Measurements from ENCODE around the gene ZPBP2. TPM values are rescaled to one million over a fixed set of nuclear protein-coding genes. Genes with fewer than 3 reads are reported as not detected.

ZPBP2 gene
- total and polyA plus RNA-seq, 2 donors (not counting 1 experiment from before 2014, with no cell fraction given): not detected

GRCh38 chr17:39887078-39887477 is 19.1 kb downstream of the ZPBP2 start:
- Histone ChIP-seq H3K9me3 (ENCODE audit: control insufficient read depth, insufficient read depth, low read depth, low read length) (no peaks in the 10 kb centered on the region), H3K79me2 (ENCODE audit: control insufficient read depth, insufficient read depth, low read length) (no peaks in the 10 kb centered on the region), H3K27ac (ENCODE audit: insufficient read depth, low read length) (no peak overlapping the region), H3K4me2 (ENCODE audit: extremely low read depth, insufficient read depth, low read length) (no peak overlapping the region), H3K27me3 (ENCODE audit: control insufficient read depth, insufficient read depth, low read length) (peaks cover 6% of the 10 kb centered on the region), H2AFZ (ENCODE audit: low read length) (no peak overlapping the region), H3K4me3 (replicated peaks in 1 of 4; ENCODE audit: control extremely low read depth in 1 of 4, insufficient read depth in 1 of 4, low read depth in 3 of 4, low read length in 4 of 4) (no peak overlapping the region), H3K4me1 (ENCODE audit: control insufficient read depth, extremely low read depth, insufficient read depth, low read length) (no peaks in the 10 kb centered on the region), H3K9ac (ENCODE audit: insufficient read depth, low read length) (no peak overlapping the region), H3K36me3 (ENCODE audit: control insufficient read depth, insufficient read depth, low read length) (no peaks in the 10 kb centered on the region), H4K20me1 (ENCODE audit: control insufficient read depth, extremely low read depth, insufficient read depth, low read length) (no peaks in the 10 kb centered on the region)
- TF ChIP-seq EZH2 (IDR thresholded peaks at IDR 0.05; ENCODE audit: low read length, missing control alignments) (no peak), CTCF (conservative IDR thresholded peaks at IDR 0.05 in 1 of 2, IDR thresholded peaks at IDR 0.05 in 1 of 2; ENCODE audit: low read depth in 1 of 2, low read length in 2 of 2) (no peak)
- no peak for DNase-seq (ENCODE audit: low read depth in 2 of 2)

- no peaks in the 10 kb centered on the region for H3K79me2 ChIP-seq (ENCODE audit: control insufficient read depth, insufficient read depth, low read length)
These were observed 21.2 kb downstream of the ZPBP2 start for GRCh38 chr17:39889200-39889599.

GRCh38 chr17:39894681-39895376 is 26.8 kb downstream of the ZPBP2 start:
- H3K4me2 ChIP-seq (ENCODE audit: extremely low read depth, insufficient read depth, low read length): no peak overlapping the region

More at GRCh38 chr17:39889200-39889599, 21.2 kb downstream of the ZPBP2 start:
- no peak for DNase-seq (ENCODE audit: low read depth in 2 of 2)
- H3K27ac ChIP-seq (ENCODE audit: insufficient read depth, low read length): no peak overlapping the region
- H3K9me3 ChIP-seq (ENCODE audit: control insufficient read depth, insufficient read depth, low read depth, low read length): no peaks in the 10 kb centered on the region
- TF ChIP-seq CTCF (conservative IDR thresholded peaks at IDR 0.05 in 1 of 2, IDR thresholded peaks at IDR 0.05 in 1 of 2; ENCODE audit: low read depth in 1 of 2, low read length in 2 of 2): no peak
- TF ChIP-seq EZH2 (IDR thresholded peaks at IDR 0.05; ENCODE audit: low read length, missing control alignments): no peak
- no peak overlapping the region for H3K4me2 ChIP-seq (ENCODE audit: extremely low read depth, insufficient read depth, low read length)
- H4K20me1 ChIP-seq (ENCODE audit: control insufficient read depth, extremely low read depth, insufficient read depth, low read length): no peaks in the 10 kb centered on the region
- no peak overlapping the region for H2AFZ ChIP-seq (ENCODE audit: low read length)
- no peak overlapping the region for H3K4me3 ChIP-seq (replicated peaks in 1 of 4; ENCODE audit: control extremely low read depth in 1 of 4, insufficient read depth in 1 of 4, low read depth in 3 of 4, low read length in 4 of 4)
- H3K36me3 ChIP-seq (ENCODE audit: control insufficient read depth, insufficient read depth, low read length): no peaks in the 10 kb centered on the region
- H3K4me1 ChIP-seq (ENCODE audit: control insufficient read depth, extremely low read depth, insufficient read depth, low read length): no peaks in the 10 kb centered on the region
- H3K27me3 ChIP-seq (ENCODE audit: control insufficient read depth, insufficient read depth, low read length): peaks cover 12% of the 10 kb centered on the region
- H3K9ac ChIP-seq (ENCODE audit: insufficient read depth, low read length): no peak overlapping the region

More at GRCh38 chr17:39894681-39895376, 26.8 kb downstream of the ZPBP2 start:
- H3K9me3 ChIP-seq (ENCODE audit: control insufficient read depth, insufficient read depth, low read depth, low read length): no peaks in the 10 kb centered on the region
- H3K4me3 ChIP-seq (replicated peaks in 1 of 4; ENCODE audit: control extremely low read depth in 1 of 4, insufficient read depth in 1 of 4, low read depth in 3 of 4, low read length in 4 of 4): no peak overlapping the region
- H3K9ac ChIP-seq (ENCODE audit: insufficient read depth, low read length): no peak overlapping the region
- TF ChIP-seq EZH2 (IDR thresholded peaks at IDR 0.05; ENCODE audit: low read length, missing control alignments): no peak
- TF ChIP-seq CTCF (conservative IDR thresholded peaks at IDR 0.05 in 1 of 2, IDR thresholded peaks at IDR 0.05 in 1 of 2; ENCODE audit: low read depth in 1 of 2, low read length in 2 of 2): no peak
- no peak for DNase-seq (ENCODE audit: low read depth in 2 of 2)
- H3K36me3 ChIP-seq (ENCODE audit: control insufficient read depth, insufficient read depth, low read length): no peaks in the 10 kb centered on the region
- H3K27ac ChIP-seq (ENCODE audit: insufficient read depth, low read length): no peak overlapping the region
- no peaks in the 10 kb centered on the region for H3K4me1 ChIP-seq (ENCODE audit: control insufficient read depth, extremely low read depth, insufficient read depth, low read length)
- H3K27me3 ChIP-seq (ENCODE audit: control insufficient read depth, insufficient read depth, low read length): peaks cover 11% of the 10 kb centered on the region
- H2AFZ ChIP-seq (ENCODE audit: low read length): no peak overlapping the region
- no peaks in the 10 kb centered on the region for H4K20me1 ChIP-seq (ENCODE audit: control insufficient read depth, extremely low read depth, insufficient read depth, low read length)
- H3K79me2 ChIP-seq (ENCODE audit: control insufficient read depth, insufficient read depth, low read length): no peaks in the 10 kb centered on the region

Data from fibroblast of lung (primary cell).